GM12892 (cell line): ENCODE measurements around the gene ERAP2. TPM values are rescaled to one million over a fixed set of nuclear protein-coding genes. Genes with fewer than 3 reads are reported as not detected.
"Not testable (repeated sequence)": the region's sequence is repeated elsewhere in the genome, so short reads cannot be mapped to it uniquely, and the experiment has no call there.

Source experiments
- DNase-seq: peaks from one replicate; pipeline ENCODE4 v3.0.0; 2011; ENCODE audit not compliant: insufficient read length
- FAIRE-seq: peaks from 2 replicates; lab custom pipeline; 2011; peaks lifted over from hg19 to GRCh38; lab: Jason Lieb, UNC
- POLR2A ChIP-seq: IDR thresholded peaks from 2 replicates; pipeline ENCODE4 v1.6.1; 2011; ENCODE audit warnings: low read depth, low read length, control low read depth
- POLR2AphosphoS5 ChIP-seq: IDR thresholded peaks from 2 replicates; pipeline ENCODE4 v1.6.1; 2011; ENCODE audit warnings: low read depth, low read length, control low read depth
- TAF1 ChIP-seq: IDR thresholded peaks from 2 replicates; pipeline ENCODE4 v1.6.1; 2011; ENCODE audit warnings: low read depth, mild to moderate bottlenecking, control low read depth, low read length, borderline replicate concordance
- polyA plus RNA-seq: library from polyadenylated mRNA; unstranded; fragments of >200 nt; gene quantifications from one replicate; pipeline ENCODE4 v1.2.1, GENCODE V29; 2012; ENCODE audit warnings: missing spikeins, inconsistent platforms; ENCODE audit not compliant: missing spikeins

ERAP2 gene, protein sequence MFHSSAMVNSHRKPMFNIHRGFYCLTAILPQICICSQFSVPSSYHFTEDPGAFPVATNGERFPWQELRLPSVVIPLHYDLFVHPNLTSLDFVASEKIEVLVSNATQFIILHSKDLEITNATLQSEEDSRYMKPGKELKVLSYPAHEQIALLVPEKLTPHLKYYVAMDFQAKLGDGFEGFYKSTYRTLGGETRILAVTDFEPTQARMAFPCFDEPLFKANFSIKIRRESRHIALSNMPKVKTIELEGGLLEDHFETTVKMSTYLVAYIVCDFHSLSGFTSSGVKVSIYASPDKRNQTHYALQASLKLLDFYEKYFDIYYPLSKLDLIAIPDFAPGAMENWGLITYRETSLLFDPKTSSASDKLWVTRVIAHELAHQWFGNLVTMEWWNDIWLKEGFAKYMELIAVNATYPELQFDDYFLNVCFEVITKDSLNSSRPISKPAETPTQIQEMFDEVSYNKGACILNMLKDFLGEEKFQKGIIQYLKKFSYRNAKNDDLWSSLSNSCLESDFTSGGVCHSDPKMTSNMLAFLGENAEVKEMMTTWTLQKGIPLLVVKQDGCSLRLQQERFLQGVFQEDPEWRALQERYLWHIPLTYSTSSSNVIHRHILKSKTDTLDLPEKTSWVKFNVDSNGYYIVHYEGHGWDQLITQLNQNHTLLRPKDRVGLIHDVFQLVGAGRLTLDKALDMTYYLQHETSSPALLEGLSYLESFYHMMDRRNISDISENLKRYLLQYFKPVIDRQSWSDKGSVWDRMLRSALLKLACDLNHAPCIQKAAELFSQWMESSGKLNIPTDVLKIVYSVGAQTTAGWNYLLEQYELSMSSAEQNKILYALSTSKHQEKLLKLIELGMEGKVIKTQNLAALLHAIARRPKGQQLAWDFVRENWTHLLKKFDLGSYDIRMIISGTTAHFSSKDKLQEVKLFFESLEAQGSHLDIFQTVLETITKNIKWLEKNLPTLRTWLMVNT
- 8.2 TPM for polyA plus RNA-seq

DNA sequence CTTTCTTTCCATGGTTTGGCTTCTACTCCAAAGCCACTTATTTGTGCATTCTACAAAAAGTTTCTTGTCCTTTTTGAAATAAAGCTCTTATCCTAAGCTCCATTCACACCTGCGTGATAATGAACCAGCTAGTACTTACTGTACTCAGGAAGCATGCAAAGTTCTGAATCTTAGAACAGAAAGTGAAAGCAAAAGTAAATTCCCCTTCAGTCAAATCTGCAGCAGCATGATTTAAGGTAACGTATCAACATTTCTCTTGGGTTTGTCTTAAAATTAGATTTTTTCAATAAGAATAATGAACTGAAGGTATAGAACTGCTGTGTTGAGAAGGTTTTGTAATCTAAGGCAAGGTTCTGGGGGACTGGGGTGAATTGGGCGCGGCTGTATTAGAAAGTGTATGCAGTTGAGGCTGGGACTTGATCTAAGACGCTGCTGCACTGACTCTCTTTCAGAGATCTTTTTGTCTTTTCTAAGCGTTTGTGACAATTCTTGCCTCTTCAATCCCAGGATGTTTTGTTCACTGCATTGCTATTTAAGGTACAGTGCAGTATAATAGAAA lies at the start of gene ERAP2:
ERAP2 (plus strand) TSS at position 209 of the 559 bp plus-strand sequence. CDS start 3,186 bp downstream, outside the sequence.
- FAIRE-seq (no peak), DNase-seq (no peak)
- TF ChIP-seq POLR2AphosphoS5 (peak; percentile 48; the same call in 1 of the 2 replicates), TAF1 (no peak), POLR2A (no peak)

DNA sequence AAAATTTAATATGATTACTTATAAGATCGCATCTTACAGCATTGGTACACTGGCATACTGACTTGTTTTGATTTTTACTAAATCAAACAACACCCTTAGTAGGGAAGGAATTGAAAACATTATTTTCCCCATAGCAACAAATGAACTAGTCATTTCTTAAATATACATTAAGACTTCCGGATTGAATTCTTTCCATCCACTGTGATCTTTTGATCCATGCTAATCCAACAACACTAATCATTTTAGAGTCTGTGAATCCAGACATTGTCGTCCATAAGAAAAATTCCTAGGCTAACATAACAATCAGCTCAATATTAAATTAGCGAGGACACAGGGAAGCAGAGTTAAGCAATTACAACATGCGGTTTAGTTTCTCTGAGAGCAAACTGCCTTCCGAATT lies 47.0 kb upstream of the ERAP2 start:
- TF ChIP-seq TAF1 (no peak), POLR2A (no peak), POLR2AphosphoS5 (no peak)
- no peak for FAIRE-seq

DNA sequence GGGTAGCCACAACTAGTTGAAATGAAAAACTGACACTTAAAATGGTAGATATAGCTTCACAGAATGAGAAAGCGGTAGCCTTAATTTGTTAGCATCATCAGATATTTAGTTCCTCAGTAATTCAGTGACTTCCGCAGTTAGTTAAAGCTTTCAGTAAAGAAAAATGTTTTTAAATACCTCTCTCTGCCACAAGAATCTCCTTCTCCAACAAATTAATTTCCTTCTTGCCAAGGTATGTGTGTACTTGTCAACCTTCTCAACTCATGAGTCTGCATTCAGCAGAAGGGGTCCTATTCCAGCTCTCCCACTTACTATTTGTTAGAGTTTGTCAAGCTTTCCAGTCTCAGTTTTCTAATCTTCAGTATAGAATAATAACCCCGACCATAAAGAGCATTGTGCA lies 42.3 kb upstream of the ERAP2 start:
- DNase-seq (no peak), FAIRE-seq (no peak)
- TF ChIP-seq POLR2AphosphoS5 (no peak), POLR2A (no peak), TAF1 (no peak)

More for the DNA sequence above, 47.0 kb upstream of the ERAP2 start:
- DNase-seq = no peak

DNA sequence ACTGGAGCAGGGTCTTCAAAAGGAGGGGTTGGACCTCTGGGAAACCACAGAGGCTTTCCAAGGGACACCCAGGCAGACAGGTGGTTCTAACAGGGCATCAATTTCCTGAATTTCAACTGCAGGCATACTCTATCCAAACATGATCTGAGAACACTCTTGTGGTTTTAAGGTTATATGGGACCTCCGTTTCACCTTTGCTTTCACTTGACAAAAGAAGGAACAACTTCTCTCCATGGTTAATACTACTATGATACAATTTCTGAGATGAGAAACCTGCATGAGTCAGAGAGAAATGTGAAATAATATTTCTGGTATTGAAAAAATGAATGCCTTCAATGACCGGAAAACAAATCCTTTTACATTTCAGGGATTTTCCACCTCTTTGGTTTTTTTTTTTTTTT lies 40.5 kb upstream of the ERAP2 start:
- DNase-seq (no peak), FAIRE-seq (no peak)
- TF ChIP-seq POLR2A = no peak
- TF ChIP-seq POLR2AphosphoS5 = no peak
- TF ChIP-seq TAF1 = no peak

DNA sequence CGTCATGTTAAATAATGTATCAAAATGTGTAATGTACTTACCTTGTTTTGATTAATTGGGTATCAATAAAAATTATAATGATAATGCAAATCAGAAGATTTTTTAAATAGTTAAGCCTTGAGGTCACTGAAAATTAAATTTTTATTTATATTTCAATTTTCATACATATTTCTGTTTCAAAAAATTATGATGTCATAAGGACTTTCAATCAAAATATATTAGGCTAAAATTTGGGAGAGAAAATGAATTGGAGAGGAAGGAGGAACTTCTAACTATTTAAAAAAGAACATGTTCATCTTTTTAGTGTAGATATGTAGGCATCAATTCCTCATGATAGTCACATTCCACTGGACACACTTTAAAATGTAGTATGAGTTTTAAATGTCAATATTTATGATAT lies 39.5 kb upstream of the ERAP2 start:
- TF ChIP-seq POLR2AphosphoS5 = no peak
- TF ChIP-seq TAF1 = no peak
- TF ChIP-seq POLR2A = no peak
- no peak for DNase-seq
- no peak for FAIRE-seq

DNA sequence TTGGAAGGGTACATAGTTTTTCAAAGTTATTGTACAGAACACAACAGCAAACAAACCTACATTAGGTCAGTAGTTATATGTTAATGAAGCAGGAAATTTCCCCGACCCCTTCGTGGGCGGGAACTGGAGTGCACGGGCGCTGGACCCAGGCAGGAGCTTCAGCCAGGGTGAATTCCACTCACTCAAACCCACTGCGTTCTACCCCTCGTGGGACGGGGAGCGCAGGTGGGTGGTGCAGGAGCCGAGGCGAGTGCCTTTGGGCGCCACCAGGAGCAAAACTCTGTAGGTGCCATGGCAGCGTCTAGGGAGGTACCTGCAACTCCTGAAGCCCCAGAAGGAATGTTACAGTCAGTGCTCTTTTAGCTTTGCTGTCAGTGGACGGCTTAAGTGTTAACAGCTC lies 39.0 kb upstream of the ERAP2 start:
- DNase-seq (no peak), FAIRE-seq (no peak)
- TF ChIP-seq TAF1 (no peak), POLR2A (no peak), POLR2AphosphoS5 (no peak)

DNA sequence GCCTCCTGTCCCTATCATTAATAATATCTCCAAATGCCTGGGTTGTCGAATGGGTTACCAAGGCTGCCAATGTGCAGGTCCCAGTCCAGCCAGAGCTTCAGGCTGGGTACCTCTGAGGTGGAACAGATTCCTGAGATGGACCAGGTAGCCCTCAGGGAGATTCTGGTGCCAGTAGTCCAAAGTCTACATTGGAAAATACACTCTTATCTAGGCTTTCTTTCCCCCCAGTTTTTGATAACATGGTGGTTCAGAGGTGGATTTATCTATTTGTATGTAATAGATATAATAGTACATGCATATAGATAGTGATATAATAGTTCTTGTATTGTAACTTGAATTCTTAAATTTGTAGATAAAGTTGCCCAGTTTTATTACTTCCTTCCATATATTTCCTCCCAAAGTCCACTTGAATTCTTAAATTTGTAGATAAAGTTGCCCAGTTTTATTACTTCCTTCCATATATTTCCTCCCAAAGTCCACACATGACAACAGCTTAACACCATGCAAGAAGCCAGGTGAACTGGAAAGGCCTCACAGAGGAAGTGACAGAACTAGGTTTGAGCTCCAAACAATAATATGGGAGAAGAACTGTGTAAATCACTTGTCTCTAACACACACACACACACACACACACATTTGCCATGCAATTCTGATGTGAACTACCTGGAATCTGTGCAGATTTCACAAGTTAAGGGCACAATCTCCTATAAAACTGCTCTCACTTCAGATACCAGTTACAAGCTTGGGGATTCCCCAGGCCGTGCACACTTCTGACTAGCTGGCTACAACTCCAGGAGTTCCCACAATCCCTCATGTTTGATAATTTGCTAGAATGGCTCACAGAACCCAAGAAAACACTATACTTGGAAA lies 37.9 kb upstream of the ERAP2 start:
- FAIRE-seq = peak; percentile 78
- DNase-seq = no peak
- TF ChIP-seq POLR2AphosphoS5 (no peak), TAF1 (no peak), POLR2A (no peak)

DNA sequence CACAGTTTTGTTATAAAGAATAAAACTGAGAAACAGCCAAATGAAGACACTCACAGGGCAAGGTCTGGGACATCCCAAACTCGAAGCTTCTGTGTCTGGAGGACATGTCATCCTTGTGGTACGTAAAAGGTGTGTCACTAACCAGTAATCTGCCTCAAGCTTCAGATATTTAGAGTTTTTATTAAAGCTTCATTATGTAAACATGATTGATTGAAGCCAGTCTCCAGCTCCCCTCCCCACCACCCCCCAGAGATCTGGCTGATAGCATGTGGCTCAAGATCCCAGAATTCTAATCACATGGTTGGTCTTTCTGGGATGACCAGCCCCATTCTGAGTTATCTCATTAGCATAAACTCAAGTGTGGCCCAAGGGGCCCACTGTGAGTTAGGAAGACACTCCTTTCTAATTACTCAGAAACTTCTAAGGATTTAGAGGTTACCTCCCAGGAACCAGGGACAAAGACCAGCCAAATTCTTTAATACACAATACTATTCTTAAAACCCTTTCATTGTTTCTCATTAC lies 37.2 kb upstream of the ERAP2 start:
- FAIRE-seq (no peak), DNase-seq (no peak)
- TF ChIP-seq POLR2AphosphoS5 (no peak), POLR2A (no peak), TAF1 (no peak)

DNA sequence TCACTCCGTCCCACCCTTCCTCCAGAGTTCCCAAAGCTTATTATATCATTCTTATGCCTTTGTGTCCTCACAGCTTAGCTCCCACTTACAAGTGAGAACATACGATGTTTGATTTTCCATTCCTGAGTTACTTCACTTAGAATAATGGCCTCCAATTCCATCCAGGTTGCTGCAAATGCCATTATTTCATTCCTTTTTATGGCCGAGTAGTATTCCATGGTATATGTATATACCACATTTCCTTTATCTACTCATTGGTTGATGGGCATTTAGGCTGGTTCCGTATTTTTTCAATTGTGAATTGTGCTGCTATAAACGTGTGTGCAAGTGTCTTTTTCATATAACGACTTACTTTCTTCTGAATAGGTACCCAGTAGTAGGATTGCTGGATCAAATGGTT lies 34.4 kb upstream of the ERAP2 start:
- DNase-seq, FAIRE-seq: not testable (repeated sequence)

DNA sequence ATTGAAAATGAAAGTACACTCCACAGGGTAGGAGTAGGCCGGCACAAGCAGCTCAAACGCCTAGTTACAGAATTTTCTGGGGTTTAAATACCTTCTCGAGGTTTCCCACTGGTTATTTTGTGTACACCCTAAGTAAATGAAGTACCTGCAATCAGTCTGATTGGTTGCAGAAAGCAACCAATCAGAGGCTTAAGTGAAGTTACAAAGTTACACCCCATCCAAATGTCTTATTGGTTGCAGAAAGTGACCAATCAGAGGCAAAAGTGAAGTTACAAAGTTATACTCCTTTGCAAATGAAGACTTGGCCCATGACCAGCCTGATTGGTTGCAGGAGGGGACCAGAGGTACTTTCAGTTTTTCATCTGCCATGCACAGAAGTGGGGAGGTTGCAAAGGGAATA lies 33.2 kb upstream of the ERAP2 start:
- FAIRE-seq = no peak
- no peak for DNase-seq
- no peak for TF ChIP-seq POLR2AphosphoS5
- TF ChIP-seq TAF1 = no peak
- no peak for TF ChIP-seq POLR2A
